GM21360 (cell line): Measurements from ENCODE around the gene BAAT.
"Not testable (repeated sequence)": the region's sequence is repeated elsewhere in the genome, so short reads cannot be mapped to it uniquely, and the experiment has no call there.

Source experiments
- ATAC-seq: cut with Tn5 transposase; IDR thresholded peaks from one replicate; pipeline ENCODE4 v1.9.1; 2021; ENCODE audit warnings: mild to moderate bottlenecking, moderate library complexity; ENCODE audit not compliant: unreplicated experiment

BAAT gene

DNA sequence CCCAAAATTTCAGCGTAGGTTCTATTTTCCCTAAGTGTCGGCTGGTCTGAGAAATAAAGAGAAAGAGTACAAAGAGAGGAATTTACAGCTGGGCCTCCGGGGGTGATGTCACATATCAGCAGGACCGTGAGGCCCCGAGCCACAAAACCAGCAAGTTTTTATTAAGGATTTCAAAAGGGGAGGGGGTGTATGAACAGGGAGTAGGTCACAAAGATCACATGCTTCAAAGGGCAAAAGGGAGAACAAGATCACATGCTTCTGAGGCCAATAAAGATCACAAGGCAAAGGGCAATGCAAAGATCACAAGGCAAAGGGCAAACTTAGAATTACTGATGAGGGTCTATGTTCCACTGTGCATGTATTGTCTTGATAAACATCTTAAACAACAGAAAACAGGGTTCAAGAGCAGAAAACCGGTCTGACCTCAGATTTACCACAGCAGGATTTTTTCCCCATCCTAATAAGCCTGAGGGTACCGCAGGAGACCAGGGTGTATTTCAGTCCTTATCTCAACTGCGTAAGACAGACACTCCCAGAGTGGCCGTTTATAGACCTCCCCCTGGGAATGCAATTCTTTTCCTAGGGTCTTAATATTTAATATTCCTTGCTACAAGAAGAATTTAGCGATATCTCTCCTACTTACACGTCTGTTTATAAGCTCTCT, at the start of gene BAAT:
Gene BAAT, minus strand, starts transcription at position 134 of the 664 bp plus-strand sequence. CDS start 13,602 bp downstream, outside the sequence.
- not testable (repeated sequence) for ATAC-seq

GRCh38 chr9:101433229-101433628, 48.4 kb upstream of the BAAT start:
- ATAC-seq, result no peak

- no peak for ATAC-seq
These were observed 47.9 kb upstream of the BAAT start for GRCh38 chr9:101432740-101433139.

DNA sequence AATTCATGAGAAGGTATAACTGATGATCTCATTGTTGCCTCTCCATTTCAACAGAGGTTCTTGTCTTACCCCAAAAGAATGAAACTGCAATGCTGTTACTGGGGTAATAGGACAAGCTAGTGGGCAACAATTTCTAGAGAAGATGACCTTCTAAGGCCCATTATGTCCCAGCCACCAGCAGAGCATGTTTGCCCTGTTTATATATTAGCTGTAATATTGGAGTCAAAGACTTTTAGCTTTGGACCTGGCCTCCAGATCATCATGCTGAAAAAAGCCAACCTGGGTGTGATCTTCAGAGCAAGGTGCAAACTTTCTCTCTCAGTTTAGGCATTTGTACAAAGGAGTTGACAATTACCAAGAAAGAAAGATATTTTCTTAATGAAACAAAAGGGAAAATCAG, 47.4 kb upstream of the BAAT start:
- ATAC-seq, result no peak

- ATAC-seq, result no peak
These were observed 44.9 kb upstream of the BAAT start for GRCh38 chr9:101429736-101430135.

GRCh38 chr9:101428909-101429308, 44.1 kb upstream of the BAAT start:
- no peak for ATAC-seq

DNA sequence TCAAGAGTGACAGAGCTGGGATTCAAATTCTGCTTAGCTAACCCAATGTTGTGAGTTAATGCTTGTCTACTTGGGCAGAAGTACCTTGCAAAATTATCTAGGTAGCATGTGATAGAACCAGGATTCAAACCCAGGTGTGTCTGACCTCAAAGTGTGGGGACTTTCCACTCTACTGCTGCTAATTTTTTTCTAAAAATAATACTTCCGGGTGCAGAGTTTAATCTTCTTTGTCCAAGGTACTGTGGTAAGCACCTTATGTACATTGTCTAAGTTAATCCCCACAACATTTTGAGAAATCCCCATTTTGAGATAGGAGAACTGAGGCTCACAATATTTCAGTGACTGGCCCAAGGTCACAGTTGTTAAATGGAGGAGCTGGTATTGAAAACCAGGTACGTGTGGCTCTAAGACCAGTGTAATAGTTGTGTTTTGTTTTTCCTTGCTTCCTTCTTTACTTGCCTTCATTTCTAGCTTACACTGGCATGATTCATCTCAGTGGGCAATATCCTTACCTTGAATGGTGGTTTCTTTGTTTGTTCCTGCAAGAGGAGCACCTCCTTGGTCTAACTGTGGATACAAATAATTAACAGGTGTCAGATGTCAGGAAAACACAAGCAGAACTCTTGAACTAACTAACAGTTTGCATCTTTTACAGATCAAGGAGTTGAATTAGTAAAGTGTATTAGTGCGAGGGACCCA, 43.3 kb upstream of the BAAT start:
- ATAC-seq, result peak; percentile 63

DNA sequence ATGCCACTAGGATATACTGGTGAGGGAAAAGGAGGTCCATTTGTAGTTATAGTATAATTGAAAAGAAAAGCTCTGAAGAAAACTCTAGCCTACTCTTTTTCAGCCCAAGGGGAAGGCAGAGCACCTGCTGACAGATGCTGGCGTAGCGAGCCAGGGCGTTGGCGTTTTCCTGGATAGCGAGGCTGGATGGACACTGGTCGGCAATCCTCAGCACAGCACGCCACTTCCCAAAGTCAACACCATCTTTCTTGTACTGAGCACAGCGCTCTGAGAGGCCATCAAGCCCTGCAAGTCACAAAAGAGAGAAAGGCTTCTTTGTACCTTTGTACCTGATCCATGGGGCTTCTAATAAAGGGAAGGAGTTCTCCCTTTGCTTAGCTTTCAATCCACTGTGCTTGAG, 42.6 kb upstream of the BAAT start:
- ATAC-seq, result no peak

GRCh38 chr9:101421653-101422065, 36.9 kb upstream of the BAAT start:
- no peak for ATAC-seq

DNA sequence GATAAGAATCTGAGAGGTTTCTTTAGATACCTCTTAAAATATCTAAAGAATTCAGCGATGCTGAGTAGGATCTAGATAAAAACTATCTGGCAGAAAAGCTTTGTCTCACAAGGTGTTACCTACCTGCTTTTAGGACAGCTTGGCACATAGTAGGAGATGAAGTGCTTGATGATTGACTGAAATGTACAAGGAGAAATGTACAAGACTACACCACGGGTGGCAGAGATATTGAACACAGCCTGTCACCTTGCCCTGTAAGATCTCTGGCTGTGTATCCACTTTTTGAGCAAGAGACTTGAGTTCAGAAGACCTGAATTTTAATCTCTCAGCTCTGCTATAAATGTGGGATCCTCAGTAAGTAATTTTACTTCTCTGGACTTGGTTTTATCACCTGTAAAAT, 35.1 kb upstream of the BAAT start:
- ATAC-seq, result no peak

GRCh38 chr9:101418518-101419430, 34.0 kb upstream of the BAAT start:
- ATAC-seq, result no peak

GRCh38 chr9:101417977-101418376, 33.2 kb upstream of the BAAT start:
- ATAC-seq, result no peak

DNA sequence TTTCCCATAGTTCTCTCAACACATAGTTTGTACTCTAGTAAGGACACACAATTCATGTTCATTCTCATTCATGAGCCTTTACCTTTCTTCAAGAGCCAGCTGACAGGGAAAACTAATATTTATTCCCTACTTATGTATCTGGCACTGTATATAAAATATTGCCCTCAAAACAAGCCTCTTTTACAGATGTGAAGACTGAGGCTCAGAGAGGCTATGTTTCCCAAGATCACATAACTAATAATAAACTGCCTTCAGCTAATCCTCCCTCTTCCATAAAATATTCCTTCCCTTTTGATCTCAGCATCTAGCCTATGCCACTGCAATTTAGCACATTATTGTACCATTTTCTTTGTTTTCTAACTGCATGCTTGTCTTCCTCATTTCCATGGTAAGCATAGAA, 32.6 kb upstream of the BAAT start:
- no peak for ATAC-seq

- no peak for ATAC-seq
These were observed 30.8 kb upstream of the BAAT start for GRCh38 chr9:101415578-101415977.

GRCh38 chr9:101414839-101415238, 30.0 kb upstream of the BAAT start:
- ATAC-seq, result no peak

DNA sequence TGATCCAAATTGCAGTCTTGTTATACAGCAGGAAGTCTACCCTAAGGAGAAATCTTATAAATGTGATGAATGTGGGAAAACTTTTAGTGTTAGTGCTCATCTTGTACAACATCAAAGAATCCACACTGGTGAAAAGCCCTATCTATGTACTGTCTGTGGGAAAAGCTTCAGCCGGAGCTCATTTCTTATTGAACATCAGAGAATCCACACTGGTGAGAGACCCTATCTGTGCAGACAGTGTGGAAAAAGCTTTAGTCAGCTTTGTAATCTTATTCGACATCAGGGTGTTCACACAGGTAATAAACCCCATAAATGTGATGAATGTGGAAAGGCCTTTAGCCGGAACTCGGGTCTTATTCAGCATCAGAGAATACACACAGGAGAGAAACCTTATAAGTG, 24.3 kb upstream of the BAAT start:
- ATAC-seq, result no peak

DNA sequence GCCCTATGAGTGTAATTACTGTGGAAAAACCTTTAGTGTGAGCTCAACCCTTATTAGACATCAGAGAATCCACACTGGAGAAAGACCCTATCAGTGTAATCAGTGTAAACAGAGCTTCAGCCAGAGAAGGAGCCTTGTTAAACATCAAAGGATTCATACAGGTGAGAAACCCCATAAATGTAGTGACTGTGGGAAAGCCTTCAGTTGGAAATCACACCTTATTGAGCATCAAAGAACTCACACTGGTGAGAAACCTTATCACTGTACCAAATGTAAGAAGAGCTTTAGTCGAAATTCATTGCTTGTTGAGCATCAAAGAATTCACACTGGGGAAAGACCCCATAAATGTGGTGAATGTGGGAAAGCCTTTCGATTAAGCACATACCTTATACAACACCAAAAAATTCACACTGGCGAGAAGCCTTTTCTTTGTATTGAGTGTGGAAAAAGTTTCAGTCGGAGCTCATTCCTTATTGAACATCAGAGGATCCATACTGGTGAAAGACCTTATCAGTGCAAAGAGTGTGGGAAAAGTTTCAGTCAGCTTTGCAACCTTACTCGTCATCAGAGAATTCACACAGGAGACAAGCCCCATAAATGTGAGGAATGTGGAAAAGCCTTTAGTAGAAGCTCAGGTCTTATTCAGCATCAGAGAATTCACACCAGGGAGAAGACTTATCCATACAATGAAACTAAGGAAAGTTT, 23.7 kb upstream of the BAAT start:
- ATAC-seq, result no peak

- ATAC-seq, result no peak
These were observed 18.9 kb upstream of the BAAT start for GRCh38 chr9:101403516-101404285.

- ATAC-seq, result no peak
These were observed 15.3 kb upstream of the BAAT start for GRCh38 chr9:101400120-101400519.

- ATAC-seq, result no peak
These were observed 14.8 kb upstream of the BAAT start for GRCh38 chr9:101399643-101399970.
